AG09319 (cell line): ENCODE data around the gene OPCML.
A peak's percentile ranks its signal among the peaks of the same experiment; 100 is the strongest.

Experiments
- DNase-seq: peaks from one replicate; pipeline ENCODE4 v3.0.0-alpha.2; 2010; ENCODE audit warnings: low read depth; ENCODE audit errors: extremely low read depth
- TF ChIP-seq, protein P1 (sequence below): IDR thresholded peaks from 2 replicates; pipeline ENCODE4 v1.5.1; 2011; ENCODE audit warnings: low read depth, mild to moderate bottlenecking, inconsistent platforms, low read length, moderate library complexity

Gene OPCML

DNA sequence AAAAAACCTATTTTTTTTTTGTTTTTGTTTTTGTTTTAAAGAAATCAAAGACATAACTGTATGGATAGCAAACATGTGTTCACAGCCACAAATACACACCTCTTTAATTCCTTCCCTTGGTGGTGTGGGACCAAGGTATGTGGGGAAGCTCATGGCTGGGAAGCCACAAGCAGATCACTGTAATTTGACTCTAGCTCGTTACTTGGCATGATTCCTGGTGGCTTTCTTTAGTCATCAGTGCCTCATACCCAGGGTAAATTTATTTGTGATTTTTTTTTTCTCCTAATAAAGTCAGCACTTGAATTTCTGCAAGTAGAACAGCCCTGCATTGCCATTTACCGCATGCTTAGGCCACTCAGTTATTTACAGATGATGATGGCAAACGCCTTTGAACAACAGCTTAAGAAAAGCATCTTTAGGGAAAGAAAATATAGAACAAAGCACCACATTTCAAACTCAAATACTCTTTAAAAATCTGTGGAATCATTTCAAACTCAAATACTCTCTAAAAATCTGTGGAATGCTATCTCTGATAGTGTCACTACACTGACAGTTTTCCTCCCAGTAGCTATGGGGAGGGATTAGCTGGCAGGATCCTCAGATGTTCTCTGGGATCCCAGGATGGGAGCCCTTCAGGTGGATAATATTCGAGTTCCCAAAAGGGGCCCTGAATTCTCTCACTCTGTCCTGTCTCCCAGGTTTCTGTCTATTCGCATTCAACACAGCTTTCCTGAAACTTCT is 687.2 kb downstream of the OPCML start:
- TF ChIP-seq, protein P1, sequence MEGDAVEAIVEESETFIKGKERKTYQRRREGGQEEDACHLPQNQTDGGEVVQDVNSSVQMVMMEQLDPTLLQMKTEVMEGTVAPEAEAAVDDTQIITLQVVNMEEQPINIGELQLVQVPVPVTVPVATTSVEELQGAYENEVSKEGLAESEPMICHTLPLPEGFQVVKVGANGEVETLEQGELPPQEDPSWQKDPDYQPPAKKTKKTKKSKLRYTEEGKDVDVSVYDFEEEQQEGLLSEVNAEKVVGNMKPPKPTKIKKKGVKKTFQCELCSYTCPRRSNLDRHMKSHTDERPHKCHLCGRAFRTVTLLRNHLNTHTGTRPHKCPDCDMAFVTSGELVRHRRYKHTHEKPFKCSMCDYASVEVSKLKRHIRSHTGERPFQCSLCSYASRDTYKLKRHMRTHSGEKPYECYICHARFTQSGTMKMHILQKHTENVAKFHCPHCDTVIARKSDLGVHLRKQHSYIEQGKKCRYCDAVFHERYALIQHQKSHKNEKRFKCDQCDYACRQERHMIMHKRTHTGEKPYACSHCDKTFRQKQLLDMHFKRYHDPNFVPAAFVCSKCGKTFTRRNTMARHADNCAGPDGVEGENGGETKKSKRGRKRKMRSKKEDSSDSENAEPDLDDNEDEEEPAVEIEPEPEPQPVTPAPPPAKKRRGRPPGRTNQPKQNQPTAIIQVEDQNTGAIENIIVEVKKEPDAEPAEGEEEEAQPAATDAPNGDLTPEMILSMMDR = no peak
- peak; percentile 23 for DNase-seq

DNA sequence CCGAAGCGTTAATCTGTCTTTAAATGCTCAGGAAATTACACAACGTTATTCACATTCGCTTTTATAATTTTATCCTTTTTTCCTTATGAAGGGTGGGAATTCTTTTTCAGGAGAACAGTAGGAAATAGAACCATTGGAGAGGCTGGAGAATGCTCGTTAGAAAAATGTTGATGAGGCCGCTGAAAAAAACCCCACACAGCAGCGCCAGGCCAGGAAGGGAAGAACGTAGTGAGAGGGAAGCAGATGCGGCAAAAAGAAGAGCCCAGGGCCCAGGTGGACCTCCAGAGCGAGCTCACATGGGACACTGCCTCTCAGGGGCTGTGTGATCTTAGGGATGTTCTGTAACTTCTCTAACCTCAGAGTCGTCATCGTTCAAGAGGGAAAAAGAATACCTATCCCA is 691.6 kb downstream of the OPCML start:
- TF ChIP-seq, protein P1 = no peak
- no peak for DNase-seq

DNA sequence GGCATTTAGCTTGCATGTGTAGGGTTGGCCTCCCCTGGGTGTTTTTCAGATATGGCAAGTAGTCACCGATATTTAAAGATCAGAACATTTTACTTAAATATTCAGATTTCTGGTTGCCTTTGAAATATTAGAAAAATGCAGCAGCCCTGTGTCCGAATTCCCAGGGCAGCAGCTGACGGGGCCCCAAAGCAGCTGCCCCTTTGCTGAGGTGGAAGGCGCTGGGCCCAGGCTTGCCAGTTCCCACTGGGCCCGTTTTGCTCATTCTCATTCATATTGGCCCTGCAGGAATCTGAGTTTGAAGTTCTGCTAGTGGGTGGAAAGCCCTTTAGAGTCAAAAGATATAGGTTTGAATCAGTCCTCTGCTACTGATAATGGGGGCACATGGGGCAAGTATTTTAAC is 692.1 kb downstream of the OPCML start:
- DNase-seq = no peak
- TF ChIP-seq, protein P1 = no peak

DNA sequence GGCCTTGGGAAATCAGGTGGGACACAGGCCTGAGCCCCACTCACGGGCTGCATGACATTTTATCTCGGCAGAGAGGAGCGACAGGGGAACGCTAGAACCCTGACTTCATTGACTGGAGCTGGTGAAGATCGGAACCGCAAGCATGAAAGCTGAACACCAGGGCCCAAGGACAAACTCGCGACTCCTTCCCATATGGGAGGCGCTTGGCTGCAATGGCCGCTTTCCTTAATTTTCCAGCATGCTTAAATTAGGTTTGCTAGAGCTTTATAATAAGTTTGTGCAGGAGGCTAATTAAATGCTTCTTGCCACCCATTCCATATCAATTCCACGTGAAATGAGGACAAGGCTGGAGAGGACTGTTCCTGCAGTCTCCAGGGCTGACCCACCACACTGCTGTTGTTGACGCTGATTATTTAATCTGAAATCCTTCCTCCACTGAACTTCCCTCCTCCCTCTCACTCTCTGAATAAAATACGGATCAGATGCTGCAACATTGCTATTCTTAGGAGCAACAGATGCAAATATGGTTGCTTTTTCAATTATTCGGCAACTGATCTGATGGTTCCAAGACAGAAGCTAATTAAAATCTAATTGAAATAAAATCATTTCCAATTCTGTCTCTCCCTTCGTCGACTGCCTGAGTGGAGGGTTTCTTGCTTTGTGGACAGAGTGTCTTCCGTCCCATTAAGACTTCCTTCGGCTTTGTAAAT is 692.9 kb downstream of the OPCML start:
- TF ChIP-seq, protein P1 = no peak
- DNase-seq = no peak

DNA sequence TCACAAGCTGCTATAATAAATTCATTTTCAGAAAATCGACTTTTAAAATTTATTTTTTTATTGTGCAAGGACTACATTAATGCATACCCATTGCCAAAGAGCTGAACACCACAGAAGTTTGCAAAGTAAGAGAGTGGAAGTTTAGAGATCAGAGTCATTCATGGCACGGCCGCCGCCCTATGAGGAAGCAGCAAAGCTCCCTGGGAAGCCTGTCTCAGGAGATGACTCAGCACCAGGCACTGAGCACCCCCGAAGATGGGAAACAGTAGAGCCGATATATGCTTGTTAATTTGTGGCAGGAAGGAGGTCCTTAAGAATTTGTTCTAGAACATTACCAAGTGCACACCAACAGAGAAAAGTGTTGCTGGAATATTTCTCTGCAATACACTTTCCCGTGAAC is 693.7 kb downstream of the OPCML start:
- DNase-seq = no peak
- TF ChIP-seq, protein P1 = no peak

DNA sequence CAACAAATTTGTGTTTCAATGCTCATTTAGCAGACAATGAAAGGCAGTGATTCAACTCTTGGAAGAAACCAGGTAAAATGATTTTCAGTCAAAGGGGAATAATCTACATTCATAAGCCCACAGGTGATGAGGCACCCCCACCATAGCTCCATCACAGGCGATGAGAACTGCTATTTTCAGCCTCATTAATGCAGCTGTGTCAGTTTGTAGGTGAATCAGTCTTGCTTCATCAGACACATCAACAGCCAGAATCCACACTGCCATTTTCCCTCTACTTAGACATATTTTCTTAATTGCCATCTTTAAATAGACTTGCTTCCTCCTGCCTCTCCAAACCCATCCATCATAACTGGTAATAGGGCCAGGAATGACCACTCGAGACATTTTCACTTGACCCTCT is 701.0 kb downstream of the OPCML start:
- TF ChIP-seq, protein P1 = no peak
- no peak for DNase-seq

DNA sequence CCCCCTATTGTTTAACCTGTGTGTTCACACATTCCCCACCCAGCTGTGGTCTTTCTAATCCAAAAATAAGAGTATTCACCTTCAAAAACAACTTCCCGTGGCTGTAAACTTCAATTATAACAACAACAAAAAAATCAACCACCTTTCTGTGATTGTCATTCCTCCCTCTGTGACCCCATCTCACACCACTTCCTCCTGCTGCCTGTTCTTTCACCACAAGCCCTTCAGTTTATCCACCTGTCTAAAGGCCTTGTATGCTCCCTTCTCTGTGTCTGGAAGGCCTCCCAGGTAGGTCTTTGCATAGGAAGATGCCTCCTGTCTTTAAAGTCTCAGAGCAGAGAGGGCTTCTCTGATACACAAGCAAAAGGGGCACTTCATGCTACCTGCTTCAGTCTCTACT is 707.7 kb downstream of the OPCML start:
- TF ChIP-seq, protein P1 = no peak
- DNase-seq = no peak
